ELF-1 (cell line): ENCODE data around the gene GRK4.
"Not testable (repeated sequence)": the region's sequence is repeated elsewhere in the genome, so short reads cannot be mapped to it uniquely, and the experiment has no call there.

ENCODE experiments used
- DNase-seq: peaks from one replicate; pipeline ENCODE4 v3.0.0-alpha.2; 2016; ENCODE audit warnings: low read depth, low spot score

The GRK4 gene

DNA sequence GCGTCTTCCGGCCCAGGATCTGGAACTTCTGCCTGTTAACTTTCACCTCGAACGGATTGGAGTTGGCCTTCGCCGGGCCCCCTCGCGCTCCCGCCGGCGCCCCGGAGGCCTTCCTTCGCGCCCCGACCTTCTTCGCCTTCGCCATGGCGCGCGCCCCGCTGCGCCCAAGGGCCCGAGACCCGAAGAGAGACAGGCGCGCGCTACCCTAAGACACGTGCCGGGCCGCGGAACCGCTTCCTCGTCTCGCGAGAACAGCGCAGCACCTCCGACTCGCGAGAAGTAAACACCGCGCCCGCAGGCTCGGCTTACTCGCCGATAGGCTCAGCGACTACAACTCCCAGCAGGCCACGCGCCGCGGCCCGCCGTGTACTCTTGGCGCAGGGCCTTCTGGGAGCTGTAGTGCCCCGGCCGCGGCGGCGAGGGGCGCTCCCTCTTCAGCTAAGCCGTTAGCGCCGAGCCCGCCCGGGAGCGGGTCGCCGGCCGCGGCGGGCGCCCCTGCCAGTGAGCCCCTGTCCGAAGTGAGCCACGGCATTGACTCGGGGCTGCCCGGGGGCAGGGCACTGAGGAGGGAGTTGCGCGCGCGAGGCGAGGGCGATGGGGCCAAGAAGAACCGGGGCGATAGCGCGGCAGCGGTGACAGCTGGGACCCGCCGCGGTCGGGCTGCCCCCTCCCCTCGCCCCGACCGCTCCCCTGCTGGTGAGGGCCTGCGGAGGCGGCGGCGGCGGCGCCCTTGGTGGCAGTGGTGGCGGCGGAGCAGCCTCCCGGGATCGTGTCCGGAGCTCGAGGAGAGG lies at the start of gene GRK4, which contains the start of gene NOP14:
GRK4 (plus strand) TSS at position 397 of the 791 bp plus-strand sequence. CDS start 500 bp downstream, outside the sequence.
NOP14 (minus strand) TSS at position 232 of the 791 bp plus-strand sequence; CDS start at position 145, 87 bp downstream.
- peak; percentile 98 for DNase-seq

DNA sequence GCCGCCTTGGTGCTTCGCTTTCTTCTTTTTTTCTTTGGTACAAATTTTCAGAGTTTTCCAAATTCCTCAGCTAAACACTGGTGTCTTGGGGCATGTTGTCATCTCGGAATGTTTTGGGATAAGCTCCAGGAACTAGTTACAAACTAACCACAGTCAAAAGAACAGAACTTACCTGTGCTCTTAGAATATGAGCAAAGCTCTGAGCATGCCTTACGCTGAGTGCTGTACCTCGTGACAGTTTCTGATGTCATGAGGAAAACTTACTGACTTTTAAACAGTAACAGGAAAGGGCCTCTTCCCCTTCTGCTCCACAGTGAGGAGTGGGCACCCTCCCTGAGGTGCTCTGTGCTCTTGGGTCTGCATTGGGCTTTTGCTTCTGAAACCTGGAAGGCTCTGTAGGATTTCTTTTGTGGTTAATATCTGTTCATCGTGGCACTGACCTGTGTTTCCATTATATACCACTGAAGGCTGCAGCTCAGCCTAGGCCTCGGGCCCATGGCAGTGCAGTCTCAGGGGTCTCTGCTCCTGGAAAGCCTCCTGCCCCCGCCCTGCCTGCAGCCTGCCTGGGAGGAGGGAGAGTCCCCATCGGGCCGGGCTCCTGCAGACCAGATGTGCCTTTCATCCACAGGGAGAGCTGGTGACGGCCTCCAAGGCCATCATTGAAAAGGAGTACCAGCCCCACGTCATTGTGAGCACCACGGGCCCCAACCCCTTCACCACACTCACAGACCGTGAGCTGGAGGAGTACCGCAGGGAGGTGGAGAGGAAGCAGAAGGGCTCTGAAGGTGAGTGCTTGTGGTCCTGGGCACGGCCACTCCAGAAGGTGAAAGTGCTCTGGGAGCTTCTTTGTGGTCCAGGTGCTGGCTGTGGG lies 48.9 kb upstream of the GRK4 start:
- DNase-seq: no peak

DNA sequence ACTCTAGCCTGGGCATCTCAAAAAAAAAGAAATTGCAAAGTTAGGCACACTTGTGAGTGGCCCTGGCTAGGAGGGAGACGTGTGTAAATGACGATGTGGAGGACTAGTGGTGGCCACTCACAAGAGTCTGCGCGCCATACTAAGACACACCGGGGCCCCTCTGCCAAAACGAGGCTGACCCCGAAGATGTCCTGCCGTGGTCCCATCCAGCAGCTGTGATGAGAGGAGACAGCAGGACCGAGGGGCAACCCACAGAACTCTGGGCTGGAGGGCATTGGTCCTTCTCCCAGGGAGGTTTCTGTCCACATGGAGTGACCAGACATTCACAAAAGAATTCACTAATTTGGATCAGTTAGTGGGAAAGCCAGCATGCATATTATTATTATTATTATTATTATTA lies 47.6 kb upstream of the GRK4 start:
- no peak for DNase-seq

DNA sequence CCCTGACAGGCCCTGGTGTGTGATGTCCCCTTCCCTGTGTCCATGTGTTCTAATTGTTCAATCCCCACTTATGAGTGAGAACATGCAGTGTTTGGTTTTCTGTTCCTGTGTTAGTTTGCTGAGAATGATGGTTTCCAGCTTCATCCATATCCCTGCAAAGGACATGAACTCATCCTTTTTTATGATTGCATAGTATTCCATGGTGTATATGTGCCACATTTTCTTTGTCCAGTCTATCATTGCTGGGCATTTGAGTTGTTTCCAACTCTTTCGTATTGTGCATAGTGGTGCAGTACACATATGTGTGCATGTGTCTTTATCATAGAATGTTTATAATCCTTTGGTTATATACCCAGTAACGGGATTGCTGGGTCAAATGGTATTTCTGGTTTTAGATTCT lies 46.7 kb upstream of the GRK4 start:
- not testable (repeated sequence) for DNase-seq

DNA sequence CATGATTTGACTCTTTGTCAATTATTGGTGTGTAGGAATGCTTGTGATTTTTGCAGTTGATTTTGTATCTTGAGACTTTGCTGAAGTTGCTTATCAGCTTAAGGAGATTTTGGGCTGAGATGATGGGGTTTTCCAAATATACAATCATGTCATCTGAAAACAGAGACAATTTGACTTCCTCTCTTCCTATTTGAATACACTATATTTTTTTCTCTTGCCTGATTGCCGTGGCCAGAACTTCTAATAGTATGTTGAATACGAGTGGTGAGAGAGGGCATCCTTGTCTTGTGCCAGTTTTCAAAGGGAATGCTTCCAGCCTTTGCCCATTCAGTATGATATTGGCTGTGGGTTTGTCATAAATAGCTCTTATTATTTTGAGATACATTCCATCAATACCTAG lies 45.1 kb upstream of the GRK4 start:
- DNase-seq: not testable (repeated sequence)

DNA sequence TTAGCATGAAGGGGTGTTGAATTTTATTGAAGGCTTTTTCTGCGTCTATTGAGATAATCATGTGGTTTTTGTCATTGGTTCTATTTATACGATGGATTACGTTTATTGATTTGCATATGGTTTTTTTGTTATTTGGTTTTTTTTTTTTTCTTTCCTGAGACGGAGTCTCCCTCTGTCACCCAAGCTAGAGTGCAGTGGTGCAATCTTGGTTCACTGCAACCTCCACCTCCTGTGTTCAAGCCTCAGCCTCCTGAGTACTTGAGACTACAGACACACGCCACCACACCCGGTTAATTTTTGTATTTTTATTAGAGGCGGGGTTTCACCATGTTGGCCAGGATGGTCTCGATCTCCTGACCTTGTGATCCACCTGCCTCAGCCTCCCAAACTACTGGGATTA lies 44.7 kb upstream of the GRK4 start:
- DNase-seq: not testable (repeated sequence)

DNA sequence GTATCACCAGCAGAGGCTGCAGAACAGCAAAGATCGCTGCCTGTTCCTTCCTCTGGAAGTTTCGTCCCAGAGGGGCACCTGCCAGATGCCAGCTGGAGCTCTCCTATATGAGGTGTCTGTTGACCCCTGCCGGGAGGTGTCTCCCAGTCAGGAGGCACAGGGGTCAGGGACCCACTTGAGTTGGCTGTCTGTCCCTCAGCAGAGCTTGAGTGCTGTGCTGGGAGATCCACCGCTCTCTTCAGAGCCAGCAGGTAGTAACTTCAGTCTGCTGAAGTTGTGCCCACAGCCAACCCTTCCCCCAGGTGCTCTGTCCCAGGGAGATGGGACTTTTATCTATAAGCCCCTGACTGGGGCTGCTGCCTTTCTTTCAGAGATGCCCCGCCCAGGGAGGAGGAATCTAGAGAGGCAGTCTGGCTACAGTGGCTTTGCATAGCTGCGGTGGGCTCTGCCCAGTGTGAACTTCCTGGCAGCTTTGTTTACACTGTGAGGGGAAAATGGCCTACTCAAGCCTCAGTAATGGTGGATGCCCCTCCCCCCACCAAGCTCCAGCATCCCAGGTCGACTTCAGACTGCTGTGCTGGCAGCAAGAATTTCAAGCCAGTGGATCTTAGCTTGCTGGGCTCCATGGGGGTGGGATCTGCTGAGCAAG lies 40.8 kb upstream of the GRK4 start:
- DNase-seq: peak; percentile 93

DNA sequence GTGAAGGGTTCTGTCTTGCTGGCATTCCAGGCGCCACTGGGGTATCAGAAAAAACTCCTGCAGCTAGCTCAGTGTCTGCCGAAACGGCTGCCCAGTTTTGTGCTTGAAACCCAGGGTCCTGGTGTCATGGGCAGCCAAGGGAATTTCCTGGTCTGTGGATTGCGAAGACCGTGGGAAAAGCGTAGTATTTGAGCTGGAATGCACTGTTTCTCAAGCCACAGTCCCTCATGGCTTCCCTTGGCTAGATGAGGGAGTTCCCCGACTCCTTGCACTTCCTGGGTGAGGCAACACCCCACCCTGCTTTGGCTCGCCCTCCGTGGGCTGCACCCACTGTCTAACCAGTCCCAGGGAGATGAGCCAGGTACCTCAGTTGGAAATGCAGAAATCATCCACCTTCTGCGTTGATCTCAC lies 40.2 kb upstream of the GRK4 start:
- DNase-seq: peak; percentile 48

DNA sequence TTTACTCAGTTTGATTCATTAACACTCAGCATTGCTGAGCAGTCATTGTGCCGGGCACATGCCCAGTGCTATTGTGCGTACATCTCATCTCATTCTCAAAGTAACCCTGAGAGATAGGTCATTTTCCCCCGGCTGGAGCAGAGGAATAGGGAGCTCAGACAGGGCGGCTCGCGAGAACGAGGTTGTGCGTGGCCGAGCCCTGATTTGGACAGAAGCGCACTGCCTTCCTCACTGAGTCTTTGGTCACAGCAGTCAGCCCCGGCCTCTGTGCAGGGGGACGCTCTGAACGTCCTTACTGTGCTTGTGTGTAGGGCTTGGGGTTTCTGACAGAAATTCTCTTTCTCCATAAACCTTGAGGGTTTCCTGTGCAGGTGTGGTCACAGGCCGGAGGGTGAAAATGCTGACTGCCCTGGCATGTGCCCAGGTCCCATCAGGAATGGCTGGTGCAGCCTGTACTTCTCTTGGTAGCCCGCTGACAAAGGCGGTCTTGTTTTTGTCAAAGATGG lies 39.6 kb upstream of the GRK4 start:
- no peak for DNase-seq

DNA sequence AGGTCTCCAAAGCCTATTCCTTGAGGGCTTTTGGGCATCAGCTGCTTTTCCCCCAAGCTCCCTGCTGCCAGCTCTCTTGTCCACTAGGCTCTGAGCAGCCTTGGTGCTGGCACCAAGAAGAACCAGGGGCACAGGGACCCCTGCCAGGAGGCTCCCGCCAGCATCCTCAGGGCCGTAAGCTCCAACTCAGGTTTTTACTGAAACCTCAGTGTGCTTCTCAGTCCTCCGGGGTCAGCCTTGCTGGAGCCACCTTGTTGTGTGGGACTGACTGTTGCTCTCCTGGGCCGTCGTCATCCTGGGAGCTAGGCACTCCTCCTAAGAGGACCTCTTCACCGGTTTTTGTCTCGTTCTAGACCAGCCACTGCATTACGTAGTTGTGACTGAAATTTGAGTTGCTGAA lies 39.1 kb upstream of the GRK4 start:
- DNase-seq: no peak

DNA sequence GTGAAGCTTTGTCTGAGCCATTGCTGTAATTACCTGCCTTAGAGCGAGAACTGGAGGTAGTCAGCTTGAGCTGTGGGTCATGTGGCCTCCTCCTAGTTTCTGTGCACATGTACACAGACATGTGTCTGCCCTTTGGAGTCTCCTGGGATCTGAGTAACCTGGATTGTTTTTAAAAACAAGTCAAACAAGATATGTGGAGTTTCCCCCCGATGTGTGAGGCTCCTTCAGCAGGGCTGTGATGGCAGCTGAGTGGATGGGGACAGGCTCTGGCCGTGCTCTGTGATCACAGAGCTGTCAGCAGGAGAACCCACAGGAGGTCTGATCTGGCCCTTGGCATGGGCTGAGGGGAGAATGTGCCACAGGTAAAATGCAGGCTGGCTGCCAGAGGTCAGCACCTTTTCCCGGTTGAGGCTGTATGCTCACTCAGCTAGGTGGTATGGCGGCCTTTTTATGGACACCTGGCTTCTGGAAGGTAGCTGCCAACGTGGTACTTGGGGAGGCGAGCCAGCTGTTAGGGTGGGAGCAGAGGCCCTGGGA lies 38.5 kb upstream of the GRK4 start:
- peak; percentile 37 for DNase-seq

DNA sequence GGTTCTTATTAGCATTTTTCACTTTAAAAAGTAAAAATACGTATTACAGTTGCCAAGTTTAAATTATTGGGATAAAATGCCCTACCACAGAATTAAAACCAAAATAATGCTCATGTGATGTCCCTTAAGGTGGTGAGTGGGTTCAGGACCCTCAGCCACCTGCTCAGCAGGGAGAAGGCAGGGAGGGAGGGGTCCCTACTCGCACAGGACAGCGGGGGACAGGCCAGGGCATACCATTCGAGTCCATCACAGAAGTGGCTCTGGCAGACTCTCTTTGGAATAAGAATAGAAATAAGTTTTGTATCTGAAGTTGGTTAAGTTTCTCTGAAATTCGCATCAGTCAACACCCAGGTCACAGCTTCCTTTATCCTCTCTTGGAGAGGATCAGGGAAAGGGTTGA lies 37.9 kb upstream of the GRK4 start:
- DNase-seq: no peak

DNA sequence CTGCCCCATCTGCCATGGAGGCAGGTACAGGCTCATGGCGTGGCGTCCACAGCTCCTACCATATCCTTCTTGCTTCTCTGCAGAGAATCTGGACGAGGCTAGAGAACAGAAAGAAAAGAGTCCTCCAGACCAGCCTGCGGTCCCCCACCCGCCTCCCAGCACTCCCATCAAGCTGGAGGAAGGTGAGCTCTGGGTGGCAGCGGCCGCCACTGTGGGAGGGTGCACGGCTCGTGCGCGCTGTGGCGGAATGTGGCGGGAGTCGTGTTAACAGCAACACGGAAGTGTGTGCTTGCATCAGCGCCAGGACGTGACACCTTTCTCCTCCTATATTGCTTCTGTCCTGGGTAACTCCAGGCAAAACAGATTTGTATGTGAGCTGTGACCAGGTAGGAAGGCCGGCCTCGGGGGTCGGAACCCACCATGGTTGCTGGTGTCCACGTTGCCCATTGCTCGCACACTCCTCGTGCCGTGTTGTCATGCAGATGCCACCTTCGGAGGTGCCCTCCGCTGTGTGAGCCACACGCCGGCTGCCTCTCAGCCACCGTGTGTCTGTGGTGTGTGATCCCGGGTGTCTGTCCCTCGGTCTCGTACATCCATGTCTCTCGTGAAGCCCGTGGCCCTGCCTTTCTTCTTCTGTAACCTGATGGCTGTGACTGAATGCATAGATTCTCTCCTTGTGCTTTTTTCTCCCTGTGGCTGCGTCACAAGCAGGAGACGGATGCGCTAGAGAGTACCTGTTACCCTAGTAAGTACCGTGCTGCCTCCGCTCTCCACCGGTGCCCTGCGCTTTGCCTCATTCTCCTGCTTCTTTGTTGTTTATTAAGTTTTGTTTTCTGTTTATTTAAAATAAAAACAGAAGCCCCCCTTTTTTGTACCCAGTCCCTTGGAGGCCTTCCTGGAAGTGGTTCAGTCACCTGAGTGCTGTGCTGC lies 37.2 kb upstream of the GRK4 start:
- DNase-seq: no peak

DNA sequence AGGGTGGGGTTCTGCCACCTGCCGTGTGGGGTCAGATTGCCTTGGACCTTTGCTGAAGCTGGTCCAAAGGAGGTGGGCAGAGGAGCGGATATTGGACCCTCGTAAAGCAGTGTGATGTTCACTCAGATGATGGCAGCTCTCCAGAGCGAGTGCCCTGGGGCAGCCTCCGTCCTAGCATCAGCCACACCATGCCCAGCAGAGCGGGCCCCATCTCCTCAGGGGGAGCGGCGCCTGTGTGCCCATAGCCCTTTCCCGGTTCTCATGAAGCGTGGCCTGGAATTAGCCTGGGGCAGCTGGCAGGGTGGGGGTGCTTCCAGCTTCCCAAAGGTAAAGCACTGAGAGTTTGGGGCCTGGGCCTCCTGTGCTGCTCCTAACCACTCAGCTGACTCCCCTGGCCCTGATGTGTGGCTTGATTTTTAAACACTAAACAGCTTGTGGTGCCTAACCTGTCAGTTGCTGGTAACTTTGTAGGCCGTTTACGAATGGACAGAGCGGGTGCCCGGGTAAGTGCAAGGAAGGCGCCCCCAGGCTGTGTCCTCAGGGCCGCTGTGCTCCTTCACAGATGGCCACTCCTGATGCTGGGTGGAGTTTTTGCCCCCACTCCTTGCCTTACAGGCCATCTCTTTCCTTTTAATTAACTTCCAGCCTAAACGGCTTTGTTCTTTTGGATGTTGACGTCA lies 36.2 kb upstream of the GRK4 start:
- DNase-seq: no peak

DNA sequence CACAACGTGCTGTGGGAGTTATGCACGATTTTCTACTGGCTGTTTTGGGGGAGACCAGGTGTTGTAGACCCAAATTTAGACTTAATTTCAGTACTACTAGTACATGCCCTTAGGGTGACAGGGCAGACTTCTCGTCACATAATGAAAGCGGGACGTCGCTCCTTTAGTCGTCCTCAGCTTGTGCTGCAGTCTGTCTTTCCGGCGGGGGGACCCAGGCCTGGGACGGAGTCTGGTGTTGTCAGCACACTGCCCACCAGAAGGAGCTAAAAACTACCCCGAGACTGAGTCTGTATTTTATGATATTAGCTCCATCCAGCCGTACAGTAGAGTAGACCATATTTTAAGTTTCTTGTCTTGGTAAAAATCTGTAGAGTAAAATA lies 35.7 kb upstream of the GRK4 start:
- DNase-seq: no peak

DNA sequence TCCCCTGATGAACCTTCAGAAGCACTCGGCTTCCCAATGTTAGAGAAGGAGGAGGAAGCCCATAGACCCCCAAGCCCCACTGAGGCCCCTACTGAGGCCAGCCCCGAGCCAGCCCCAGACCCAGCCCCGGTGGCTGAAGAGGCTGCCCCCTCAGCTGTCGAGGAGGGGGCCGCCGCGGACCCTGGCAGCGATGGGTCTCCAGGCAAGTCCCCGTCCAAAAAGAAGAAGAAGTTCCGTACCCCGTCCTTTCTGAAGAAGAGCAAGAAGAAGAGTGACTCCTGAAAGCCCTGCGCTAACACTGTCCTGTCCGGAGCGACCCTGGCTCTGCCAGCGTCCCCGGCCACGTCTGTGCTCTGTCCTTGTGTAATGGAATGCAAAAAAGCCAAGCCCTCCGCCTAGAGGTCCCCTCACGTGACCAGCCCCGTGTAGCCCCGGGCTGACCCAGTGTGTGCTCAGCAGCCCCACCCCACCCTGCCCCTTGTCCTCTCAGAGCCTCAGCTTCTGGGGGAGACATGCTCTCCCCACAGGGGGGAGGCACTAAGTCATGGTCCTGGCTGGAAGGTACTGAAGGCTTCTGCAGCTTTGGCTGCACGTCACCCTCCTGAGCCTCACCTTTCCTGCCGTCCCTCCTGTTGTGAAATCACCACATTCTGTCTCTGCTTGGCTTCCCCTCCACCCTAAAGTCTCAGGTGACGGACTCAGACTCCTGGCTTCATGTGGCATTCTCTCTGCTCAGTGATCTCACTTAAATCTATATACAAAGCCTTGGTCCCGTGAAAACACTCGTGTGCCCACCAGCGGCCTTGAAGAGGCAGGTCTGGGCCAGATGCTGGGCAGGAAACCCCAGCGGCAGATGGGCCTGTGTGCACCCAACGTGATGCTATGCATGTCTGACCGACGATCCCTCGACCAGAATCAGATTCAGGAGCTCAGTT lies 34.9 kb upstream of the GRK4 start:
- peak; percentile 81 for DNase-seq

DNA sequence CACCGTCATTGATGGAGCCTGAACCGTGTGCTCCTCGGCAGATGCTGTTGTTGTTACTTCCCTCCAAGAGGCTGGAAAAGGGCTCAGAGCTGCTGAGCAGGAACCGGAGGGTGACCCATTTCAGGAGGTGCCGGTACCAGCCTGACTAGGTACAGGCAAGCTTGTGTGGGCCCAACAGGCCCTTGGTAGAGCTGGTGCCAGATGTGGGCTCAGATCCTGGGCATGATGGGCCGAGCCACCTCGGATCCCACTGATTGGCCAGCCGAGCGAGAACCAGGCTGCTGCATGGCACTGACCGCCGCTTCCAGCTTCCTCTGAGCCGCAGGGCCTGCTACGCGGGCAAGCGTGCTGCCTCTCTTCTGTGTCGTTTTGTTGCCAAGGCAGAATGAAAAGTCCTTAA lies 33.9 kb upstream of the GRK4 start:
- no peak for DNase-seq

DNA sequence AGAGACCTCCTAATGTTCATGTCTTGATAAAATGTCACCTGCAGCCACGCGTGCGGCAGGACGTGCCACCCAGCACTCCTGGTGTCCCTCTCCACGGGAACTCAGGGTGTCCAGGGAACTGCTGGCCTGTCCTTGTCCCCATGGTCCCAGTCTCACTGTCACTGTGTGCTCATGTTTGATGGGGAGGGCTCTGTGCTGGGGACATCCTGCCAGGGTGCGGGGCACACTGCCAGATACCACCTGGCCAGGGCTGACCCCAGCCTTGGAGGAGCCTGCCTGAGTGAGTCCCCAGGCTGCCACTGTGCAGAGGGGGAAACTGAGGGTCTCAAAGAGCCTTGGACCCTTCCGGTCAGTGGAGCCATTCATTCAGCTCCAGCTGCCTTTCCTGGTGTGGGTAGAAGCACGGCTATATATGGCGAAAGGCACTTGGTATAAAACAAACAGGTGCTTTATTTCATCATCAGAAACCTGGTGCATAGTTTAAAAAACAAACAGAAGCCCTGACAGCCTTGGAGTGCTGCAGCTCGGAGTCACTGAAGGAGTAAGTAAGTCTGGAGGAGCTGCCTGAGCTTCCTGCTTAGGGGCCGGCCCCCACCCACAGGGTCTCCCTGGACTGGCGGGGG lies 33.1 kb upstream of the GRK4 start:
- DNase-seq: no peak
